Stimulated activated CD8-positive, alpha-beta memory T cell treated with anti-CD3 and anti-CD28 coated beads, Interleukin-7, amount 100 ng/mL, for 1 hour (primary cell): Measurements from ENCODE around the gene KPNA6.
A peak's percentile ranks its signal among the peaks of the same experiment; 100 is the strongest.
"Not testable (repeated sequence)": the region's sequence is repeated elsewhere in the genome, so short reads cannot be mapped to it uniquely, and the experiment has no call there.

ENCODE experiments used
- DNase-seq, 2 donors: peaks; one replicate each; pipeline ENCODE4 v3.0.0-alpha.2; 2020; ENCODE audit warnings: low read depth in 2 of 2

Gene KPNA6

DNA sequence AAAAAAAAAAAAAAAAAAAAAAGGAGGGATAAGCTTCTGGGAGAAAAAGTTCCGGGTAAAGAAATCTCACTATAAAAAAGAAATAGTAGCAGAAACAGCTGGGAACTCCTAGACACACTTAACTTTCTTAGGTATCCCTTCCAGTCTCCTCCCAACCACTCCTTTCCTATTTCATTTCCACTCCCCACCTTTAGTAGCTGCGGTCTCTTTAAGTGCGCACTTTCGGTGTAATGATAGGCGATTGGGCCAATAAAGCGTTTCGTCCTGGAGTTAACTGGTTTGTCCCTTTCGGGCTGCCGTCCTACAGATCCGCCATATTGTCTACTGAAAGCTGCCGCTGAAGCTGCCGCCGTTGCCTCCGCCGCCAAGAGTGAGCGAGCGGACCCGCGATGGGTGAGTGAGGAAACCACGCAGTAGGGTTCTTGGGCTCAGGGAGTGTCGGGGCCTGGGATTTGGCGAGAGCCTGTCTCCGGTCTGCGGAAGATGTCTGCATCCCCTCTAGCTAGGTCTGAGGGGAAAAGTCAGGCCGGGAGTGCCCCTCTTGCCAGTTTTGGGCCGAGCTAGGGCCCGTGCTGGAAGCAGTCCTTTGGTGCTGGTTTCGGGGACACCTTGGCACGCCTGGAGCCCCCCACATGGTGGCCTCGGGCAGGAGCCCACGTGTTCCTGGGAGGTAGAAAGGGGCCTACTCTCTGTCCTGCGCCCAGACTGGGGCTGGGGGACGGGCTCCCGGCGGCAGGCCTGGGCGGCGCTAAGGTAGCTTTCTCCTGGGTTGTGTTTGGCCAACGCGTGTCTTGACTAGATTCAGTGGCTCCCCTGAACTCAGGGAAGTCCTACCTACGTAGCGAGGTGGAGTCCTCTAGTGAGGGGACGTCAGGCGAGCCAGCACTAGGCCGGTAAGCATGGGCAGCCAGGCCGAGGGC lies at the start of gene KPNA6:
KPNA6 (plus strand) TSS at position 315 of the 920 bp plus-strand sequence; CDS start at position 390, 75 bp downstream.
- peak; percentile 76 to 78 for DNase-seq

DNA sequence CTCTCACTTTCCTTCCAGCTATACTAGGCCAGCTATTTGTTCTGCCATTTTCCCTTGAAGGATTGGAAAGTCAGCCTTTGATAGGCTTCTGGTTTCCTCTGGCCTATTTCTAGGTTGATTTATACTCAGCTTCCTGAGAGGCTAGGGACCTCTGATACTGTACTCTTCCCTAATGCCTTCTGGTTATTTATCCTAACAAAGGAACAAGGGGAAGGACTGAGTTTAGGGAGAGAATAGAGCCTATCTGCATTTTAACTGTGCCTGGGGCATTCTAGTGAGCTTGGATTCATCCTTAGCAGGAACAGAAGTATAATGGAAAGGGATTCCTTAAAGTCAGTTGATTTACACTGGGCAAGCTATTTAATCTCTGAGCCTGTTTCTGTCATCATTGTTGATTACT lies 46.9 kb upstream of the KPNA6 start:
- no peak for DNase-seq

DNA sequence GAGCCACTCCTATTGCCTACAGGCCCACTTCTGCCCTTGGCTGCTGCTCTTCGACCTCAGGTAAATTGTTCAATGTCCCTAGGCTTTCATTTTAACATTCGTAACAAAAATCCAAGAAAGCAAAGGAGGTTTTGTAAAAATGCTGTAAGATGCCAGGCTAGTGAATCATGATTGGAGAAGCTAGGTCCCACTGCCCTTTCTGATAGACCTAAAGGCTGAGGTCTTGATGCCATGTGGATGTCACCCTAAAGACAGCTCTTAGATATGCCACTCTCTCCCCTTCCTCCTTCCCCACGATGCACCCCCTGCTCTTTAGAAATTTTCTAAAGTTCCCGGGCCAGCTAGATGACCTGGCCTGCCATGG lies 45.0 kb upstream of the KPNA6 start:
- no peak for DNase-seq

DNA sequence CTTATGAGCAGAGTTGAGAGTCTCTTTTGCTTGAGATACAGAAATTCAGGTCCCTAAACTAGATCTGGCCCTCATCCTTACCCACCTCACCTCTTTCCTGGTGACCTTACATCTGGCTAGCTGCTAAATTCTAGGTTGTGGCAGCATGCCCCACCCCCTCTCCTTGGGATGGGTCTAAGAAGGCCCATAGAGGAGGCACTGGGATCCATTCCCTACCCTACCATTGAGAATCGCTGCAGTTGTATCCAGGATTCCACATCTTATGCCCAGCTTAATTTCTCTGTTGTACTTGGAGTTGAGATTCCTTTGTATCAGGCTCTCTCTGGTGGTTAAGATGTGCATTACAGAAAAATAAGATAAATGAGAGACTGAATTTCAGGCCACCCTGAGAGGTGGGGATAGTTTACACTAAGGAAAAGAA lies 44.6 kb upstream of the KPNA6 start:
- DNase-seq, result no peak

DNA sequence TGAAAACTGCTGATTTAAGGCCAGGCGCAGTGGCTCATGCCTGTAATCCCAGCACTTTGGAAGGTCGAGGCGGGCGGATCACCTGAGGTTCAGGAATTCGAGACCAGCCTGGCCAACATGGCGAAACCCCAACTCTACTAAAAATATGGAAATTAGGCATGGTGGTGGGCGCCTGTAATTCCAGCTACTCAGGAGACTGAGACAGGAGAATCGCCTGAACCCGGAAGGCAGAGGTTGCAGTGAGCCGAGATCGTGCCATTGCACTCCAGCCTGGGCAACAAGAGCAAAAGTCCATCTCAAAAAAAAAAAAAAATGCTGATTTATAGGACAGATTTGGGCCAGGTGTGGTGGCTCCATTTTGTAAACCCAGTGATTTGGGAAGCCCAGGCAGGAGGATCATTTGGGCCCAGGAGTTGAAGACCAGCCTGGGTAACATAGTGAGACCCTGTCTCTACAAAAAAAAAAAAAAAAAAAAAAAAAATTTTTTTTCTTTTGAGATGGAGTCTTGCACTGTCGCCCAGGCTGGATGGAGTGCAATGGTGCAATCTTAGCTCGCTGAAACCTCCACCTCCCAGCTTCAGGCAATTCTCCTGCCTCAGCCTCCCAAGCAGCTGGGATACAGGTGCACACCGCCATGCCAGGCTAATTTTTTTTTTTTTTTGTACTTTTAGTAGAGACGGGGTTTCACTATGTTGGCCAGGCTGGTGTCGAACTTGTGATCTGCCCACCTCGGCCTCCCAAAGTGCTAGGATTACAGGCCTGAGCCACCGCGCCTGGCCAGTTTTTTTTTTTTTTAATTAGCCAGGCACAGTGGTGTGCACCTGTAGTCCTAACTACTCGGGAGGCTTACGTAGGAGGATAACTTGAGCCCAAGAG lies 42.0 kb upstream of the KPNA6 start:
- not testable (repeated sequence) for DNase-seq

DNA sequence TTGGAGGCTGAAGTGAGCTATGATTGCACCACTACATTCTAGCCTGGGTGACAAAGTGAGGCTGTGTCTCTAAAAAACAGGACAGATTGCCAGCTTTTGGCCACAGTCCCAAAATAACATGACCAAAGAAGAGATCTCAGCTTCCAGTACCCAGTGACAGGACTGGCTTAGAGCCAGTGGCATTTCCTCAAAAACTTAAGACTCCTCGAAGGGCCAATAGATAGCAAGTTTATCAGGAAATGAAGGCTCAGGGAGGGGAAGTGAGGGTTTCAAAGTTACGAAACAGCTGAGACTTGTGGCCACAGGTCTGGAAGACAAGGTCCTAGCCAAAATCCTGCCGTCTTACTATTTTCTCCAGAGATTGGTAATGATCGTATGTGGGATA lies 41.4 kb upstream of the KPNA6 start:
- DNase-seq, result no peak

DNA sequence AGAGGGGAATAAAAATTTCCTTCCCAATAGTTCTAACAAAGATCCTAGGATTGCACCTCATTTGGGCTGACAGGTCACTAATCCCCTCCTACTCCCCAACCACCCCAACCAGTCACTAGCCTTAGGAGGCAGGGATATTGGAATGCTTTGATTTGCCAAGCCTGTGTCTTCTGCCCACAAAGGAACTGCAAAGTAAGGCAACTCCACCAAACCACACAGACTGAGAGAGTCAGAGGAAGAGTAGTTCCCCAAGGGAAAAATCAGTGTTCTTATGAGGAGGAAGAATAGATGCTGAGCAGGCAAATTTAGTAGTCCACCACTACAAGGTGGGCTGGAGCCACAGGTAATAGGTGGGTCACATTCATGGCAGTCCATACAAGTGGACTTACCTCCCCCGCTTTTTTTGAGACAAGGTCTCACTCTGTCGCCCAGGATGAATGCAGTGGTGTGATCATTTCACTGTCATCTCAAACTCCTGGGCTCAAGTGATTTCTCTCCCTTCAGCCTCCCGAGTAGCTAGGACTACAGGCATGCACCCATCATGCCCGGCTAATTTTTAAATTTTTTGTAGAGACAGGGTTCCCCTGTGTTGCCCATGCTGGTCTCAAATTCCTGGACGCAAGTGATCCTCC lies 38.8 kb upstream of the KPNA6 start:
- no peak for DNase-seq

DNA sequence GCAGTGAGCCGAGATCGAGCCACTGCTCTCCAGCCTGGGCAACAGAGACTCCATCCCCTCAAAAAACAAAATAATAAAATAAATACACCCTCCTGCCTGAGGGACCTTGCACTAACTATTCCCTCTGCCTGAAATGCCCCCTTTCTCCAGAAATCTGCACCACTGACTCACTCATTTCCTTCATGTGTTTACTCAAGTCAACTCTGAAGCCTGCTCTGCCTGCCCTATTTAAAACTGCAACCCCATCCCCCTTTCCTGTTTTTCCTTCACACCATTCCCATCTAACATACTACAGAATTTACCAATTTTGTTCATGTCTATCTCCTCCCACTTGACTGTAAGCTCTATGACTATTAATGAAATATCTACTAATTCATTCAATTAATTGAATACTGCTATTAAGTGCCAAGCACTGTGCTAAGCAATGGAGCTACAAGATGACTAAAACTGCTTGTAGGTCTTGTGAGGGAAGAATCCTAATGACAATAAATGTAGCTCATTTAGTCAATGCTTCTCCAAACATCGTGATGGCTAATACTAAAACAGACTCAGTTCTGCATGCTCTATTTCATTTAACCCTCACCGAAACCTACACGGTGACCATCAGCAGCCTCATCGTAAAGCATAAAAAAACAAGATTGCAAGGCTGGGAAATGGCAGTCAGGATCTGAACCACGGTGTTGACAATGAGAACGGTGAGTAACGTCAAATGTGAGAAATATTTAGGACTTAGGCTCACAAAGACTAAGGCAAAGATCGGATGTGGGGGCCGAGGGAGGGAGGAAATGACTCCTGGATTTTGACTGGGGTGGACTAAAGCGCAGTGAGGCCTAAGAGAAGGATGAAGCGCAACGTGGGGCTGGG lies 35.9 kb upstream of the KPNA6 start:
- DNase-seq, result no peak

DNA sequence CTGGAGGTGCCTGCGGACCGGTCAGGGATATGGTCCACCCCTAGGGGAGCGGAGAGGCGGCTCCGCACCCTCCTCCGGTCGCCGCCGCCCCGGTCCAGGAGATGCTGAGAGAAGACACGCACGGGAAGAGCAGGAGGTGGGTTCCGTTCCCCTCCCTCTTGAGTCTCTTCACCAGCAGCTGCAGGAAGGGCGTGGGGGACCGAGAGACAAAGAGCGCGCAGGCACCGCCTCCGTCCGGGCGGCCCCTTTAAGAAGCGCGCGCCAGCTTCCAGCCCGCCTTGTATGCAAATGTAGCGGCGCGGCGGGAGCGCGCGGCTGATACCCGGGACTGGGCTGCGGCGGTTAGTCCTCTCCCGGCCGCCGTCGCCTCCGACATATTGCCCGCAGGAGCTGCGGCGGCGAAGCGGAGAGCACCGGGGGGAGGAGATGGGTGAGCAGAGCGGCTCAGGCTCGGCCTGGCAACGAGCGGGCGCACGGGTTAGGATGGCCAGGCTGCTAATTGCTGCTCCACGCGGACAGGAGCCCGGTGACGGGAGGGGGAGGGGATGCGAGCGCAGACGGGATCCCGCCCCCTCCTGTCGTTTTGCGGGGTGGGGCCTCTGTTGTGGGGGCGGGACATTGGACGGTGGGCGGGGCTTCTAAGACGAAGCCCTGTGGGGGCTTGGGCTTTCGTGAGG lies 35.1 kb upstream of the KPNA6 start, which contains the start of gene TMEM39B:
TMEM39B (plus strand) TSS at position 318 of the 677 bp plus-strand sequence; CDS start at position 427, 109 bp downstream.
- DNase-seq, result peak; percentile 80 to 82

DNA sequence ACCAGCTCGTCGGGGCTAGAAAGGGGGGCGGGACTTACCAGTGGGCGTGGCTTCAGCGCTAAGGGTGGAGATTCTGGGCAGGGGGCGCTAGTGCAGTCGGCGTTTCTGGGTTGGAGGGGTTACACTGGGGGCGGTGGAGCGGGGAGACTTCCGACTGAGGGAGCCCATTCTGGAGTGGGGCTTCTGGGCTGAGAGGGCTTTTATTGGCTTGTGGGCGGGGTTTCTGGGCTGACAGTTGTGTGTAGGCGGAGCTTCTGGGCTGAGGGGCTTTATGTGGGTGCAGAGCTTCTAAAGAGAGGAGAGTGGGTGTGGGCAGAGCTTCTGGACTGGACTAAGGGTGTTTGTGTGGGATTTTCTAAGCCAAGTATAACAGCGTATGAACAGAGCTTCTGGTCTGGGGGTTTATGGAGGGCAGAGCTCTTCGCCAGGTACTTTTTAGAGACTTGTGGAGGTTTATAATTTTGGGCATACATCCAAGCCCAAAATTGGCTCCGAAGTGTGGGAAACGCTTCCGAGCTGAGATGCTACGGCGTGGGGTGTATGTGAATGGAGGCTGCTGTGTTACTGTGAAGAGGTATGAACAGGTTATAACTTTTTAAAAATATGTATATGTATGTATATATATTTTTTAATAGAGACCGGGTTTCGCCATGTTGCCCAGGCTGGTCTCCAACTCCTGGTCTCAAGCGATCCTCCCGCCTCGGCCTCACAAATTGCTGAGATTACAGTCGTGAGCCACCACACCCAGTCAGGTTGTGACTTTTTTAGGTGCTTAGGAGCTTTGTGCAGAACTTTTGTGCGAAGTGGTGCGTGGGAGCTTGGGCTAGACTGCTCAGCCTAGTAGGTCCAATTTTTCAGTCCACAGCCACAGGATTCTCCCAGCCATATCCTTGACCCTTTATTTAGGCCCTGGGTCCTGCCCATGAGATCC lies 34.3 kb upstream of the KPNA6 start:
- no peak for DNase-seq

DNA sequence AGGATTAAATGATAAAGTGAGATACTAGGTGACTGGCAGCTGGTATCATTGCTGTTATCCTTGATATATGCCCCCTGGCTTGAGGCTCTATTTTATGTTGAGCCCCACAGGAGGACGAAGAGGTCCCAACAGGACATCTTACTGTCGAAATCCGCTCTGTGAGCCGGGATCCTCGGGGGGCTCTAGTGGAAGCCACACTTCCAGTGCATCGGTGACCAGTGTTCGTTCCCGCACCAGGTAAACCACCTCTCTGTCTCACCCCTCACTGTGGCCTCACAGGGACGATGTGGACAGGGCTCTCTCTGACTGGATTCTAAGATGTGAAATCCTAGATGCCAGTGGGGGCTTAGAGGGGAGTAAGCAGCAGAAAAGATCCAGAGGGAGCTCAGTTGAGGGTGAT lies 33.0 kb upstream of the KPNA6 start:
- DNase-seq, result no peak

DNA sequence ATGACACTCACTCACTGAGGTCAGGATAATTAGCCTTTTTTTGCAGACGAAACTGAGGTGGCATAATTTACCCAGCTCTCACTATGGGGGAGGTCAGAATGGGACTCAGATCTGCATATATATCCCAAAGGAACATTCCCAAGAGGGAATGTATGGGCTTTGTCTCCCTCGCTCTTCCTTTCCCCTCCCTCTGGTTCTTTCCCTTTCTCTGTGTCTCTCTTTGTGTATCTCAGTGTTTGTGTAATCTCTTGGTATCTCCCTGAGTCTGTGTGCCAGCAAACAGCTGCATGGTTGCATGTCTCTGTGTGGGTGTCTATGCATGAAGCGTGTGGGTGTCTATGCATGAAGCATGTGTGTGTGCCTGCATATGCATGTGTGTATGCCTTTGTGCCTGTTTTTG lies 30.4 kb upstream of the KPNA6 start:
- no peak for DNase-seq

DNA sequence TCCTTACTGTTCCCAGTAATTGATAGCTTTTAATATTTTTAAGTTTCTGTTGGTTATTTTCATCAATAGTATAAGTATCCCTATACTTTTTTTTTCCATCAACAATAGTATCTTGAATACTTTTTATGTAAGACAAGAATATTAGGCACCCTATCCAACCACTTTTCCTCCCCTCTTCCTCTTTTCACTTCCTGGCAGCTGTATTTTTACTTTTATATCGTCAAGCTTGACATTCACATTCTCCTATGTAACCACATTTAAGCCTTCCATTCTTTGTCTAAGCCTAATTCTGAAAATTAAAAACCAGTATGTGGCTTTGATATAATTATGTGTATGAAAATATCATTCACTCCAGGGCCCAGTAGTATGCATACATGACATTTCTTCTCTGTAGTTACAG lies 25.8 kb upstream of the KPNA6 start:
- DNase-seq, result no peak

DNA sequence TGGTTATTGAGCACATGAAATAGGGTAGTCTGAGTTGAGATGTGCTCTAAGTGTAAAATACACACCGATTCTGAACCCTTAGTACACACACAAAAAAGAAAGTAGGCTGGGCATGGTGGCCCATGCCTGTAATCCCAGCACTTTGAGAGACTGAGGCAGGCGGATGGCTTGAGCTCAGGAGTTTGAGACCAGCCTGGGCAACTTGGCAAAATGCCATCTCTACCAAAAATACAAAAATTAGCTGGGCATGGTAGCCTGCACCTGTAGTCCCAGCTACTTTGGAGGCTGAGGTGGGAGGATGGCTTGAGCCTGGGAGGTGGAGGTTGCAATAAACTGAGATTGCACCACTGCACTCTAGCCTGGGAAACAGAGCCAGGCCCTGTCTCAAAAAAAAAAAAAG lies 21.5 kb upstream of the KPNA6 start:
- DNase-seq, result not testable (repeated sequence)

DNA sequence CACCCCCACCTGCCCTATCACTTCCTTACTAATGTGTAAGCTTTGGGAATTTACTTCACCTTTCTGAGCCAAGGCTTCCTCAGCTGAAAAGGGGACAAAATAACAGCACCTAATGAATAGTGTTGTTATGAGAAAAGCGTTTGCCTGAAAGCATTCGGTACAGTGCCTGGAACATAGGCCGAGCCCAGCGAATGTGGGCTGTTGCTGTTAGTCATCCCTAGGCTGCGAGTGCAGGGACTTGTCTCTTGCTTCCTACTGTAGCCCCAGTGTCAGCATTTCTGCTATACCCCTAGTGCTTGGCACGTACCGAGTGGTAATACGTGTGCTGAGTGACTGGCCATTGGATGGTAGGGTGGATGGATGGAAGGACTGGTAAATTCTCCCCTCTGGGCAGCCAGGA lies 16.7 kb upstream of the KPNA6 start:
- DNase-seq, result no peak

DNA sequence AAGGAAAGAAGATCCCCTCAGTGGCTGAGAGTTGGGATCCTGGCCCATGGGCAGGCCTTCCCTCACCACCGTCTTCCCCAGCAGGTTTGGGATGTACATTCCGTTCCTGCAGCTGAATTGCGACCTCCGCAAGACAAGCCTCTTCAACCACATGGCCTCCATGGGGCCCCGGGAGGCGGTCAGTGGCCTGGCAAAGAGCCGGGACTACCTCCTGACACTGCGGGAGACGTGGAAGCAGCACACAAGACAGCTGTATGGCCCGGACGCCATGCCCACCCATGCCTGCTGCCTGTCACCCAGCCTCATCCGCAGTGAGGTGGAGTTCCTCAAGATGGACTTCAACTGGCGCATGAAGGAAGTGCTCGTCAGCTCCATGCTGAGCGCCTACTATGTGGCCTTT lies 16.3 kb upstream of the KPNA6 start:
- DNase-seq, result no peak

DNA sequence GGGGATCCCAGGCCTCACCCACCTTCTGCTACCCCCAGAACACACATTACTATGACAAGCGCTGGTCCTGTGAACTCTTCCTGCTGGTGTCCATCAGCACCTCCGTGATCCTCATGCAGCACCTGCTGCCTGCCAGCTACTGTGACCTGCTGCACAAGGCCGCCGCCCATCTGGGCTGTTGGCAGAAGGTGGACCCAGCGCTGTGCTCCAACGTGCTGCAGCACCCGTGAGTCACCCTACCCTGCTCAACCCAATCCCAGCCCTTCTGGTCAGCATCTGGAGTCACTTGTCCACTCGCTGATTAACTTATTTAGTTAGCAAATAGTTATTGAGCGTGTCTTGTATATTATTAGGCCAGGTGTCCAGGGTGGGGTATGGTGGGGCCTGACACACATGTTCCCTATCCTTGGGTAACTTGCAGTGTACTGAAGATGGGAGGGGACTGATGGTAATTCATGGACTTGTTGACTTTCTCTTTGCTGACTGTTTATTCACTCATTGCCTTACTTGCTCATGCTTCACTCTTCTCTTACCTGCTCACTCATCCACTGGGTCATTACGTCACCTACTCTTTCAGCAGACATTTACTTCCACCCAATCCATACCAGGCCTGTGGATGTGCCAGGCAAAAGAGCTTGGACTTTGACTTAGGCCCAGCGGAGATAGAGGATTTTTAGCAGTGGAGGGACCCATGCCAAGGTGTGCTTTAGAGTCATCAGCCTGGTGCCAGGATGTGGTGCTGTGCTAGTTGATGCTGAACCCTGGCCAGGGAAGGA lies 12.9 kb upstream of the KPNA6 start:
- no peak for DNase-seq

DNA sequence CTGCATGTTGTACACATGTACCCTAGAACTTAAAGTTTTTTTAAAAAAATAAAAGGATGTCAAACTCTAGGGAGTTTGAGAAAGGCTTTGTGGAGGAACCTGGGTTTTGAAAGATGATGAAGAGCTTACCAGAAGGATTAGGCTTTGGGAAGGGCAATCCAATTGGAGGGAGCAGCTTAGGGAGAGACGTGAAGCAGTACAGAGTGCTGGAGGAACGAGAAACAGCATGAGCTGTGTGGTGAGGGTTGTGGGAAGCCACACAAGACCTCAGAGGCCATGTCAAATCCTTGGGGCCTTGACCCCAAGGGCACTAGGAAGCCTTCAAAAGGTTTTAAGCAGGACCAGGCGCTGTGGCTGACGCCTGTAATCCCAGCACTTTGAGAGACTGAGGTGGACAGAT lies 8.4 kb upstream of the KPNA6 start:
- DNase-seq, result no peak

DNA sequence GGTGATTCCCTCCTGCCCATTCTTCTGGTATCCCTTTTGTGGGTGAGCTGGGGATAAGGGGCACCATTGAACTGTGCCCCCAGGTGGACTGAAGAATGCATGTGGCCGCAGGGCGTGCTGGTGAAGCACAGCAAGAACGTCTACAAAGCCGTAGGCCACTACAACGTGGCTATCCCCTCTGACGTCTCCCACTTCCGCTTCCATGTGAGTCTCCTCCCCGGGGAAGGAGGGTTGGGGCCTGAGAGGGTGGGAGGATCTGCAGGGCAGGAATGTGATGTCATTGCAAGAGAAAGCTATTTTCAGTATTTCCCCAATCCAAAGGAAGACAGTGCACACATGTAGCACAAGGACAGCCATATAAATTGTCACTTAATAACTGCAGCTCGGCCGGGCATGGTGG lies 7.5 kb upstream of the KPNA6 start:
- DNase-seq, result no peak
